Upper lobe of left lung (tissue), 4 donors: ENCODE data around the gene TUSC1.

Experiments
- CTCF ChIP-seq, 6 experiments: fragments of 450-650 bp in 4 of 6; fragments of 200-600 bp in 2 of 6; sonication (generic) in 2 of 6; IDR thresholded peaks; one replicate each; pipeline ENCODE4 v1.5.1; 2016 to 2019; ENCODE audit warnings: antibody characterized with exemption in 6 of 6
- EP300 ChIP-seq, 4 donors: sonication (generic); formaldehyde crosslinking; IDR thresholded peaks; one replicate each; pipeline ENCODE4 v1.5.1; 2017; ENCODE audit warnings: antibody characterized with exemption in 4 of 4, control low read depth in 2 of 4
- POLR2AphosphoS5 ChIP-seq, 2 donors: sonication (generic); formaldehyde crosslinking; IDR thresholded peaks; one replicate each; pipeline ENCODE4 v1.5.1; 2017; ENCODE audit warnings: antibody characterized with exemption in 2 of 2

DNA sequence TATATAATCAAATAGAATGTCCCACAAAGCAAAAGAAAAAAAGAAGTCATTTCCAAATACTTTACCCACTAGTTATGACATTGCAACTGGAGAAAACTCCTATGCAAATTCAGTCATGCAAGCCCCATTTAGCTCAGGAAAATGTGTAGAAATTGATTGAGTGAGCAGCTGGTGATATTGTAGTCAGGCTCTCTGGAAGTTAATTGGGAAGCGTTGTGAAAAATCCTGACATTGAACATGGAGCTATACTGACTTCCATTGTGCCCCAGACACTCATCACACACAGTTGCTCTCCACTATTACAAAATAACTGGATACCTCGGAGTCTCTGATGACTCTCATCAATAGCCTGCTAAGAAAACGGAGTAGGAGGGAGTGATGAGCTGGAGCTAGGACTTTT lies 49.0 kb downstream of the TUSC1 start:
- TF ChIP-seq CTCF (IDR thresholded peaks at IDR 0.05) (no peak), POLR2AphosphoS5 (IDR thresholded peaks at IDR 0.05) (no peak), EP300 (IDR thresholded peaks at IDR 0.05) (no peak)
